ENCODE data around the gene ARHGAP44. TPM values are rescaled to one million over a fixed set of nuclear protein-coding genes. Genes with fewer than 3 reads are reported as not detected.
"Not testable (repeated sequence)": the region's sequence is repeated elsewhere in the genome, so short reads cannot be mapped to it uniquely, and the experiment has no call there.

ARHGAP44 gene
- total and polyA plus RNA-seq, 2 experiments from 2014 or later = 5.8 to 16.4 TPM

GRCh38 chr17:12867726-12868125 is 78.4 kb downstream of the ARHGAP44 start:
- Mint-ChIP-seq H3K36me3 (ENCODE audit: low read depth) (peaks cover 4% of the 10 kb centered on the region; the same call in 1 of the 3 replicates), H3K27me3 (ENCODE audit: insufficient read depth, low read depth, poor library complexity) (no peaks in the 10 kb centered on the region), H3K4me3 (no peak overlapping the region), H3K27ac (no peak overlapping the region), H3K4me1 (peaks cover 4% of the 10 kb centered on the region; the same call in 2 of the 3 replicates), H3K9me3 (peaks cover 6% of the 10 kb centered on the region; the same call in 1 of the 3 replicates)
- no peaks in the 10 kb centered on the region for H3K27me3 ChIP-seq (ENCODE audit: insufficient read depth)
- ATAC-seq (no peak), DNase-seq (ENCODE audit: low spot score) (no peak)
- no peaks in the 10 kb centered on the region for H3K36me3 ChIP-seq (ENCODE audit: insufficient read depth)
- H4K20me1 ChIP-seq (replicated peaks; ENCODE audit: insufficient read depth) = no peaks in the 10 kb centered on the region; the same call in 1 of the 2 replicates
- no peak overlapping the region for H3K4me2 ChIP-seq
- H3K9me2 ChIP-seq (ENCODE audit: insufficient read depth) = 0 out of 2 replicates have a peak, but pooled peaks cover 6% of the 10 kb centered on the region
- TF ChIP-seq, protein P1, sequence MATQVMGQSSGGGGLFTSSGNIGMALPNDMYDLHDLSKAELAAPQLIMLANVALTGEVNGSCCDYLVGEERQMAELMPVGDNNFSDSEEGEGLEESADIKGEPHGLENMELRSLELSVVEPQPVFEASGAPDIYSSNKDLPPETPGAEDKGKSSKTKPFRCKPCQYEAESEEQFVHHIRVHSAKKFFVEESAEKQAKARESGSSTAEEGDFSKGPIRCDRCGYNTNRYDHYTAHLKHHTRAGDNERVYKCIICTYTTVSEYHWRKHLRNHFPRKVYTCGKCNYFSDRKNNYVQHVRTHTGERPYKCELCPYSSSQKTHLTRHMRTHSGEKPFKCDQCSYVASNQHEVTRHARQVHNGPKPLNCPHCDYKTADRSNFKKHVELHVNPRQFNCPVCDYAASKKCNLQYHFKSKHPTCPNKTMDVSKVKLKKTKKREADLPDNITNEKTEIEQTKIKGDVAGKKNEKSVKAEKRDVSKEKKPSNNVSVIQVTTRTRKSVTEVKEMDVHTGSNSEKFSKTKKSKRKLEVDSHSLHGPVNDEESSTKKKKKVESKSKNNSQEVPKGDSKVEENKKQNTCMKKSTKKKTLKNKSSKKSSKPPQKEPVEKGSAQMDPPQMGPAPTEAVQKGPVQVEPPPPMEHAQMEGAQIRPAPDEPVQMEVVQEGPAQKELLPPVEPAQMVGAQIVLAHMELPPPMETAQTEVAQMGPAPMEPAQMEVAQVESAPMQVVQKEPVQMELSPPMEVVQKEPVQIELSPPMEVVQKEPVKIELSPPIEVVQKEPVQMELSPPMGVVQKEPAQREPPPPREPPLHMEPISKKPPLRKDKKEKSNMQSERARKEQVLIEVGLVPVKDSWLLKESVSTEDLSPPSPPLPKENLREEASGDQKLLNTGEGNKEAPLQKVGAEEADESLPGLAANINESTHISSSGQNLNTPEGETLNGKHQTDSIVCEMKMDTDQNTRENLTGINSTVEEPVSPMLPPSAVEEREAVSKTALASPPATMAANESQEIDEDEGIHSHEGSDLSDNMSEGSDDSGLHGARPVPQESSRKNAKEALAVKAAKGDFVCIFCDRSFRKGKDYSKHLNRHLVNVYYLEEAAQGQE (IDR thresholded peaks at IDR 0.05; ENCODE audit: unreplicated experiment) = no peak
- no peak for TF ChIP-seq EZH2phosphoT487 (IDR thresholded peaks at IDR 0.05; ENCODE audit: unreplicated experiment)
- H3K4me3 ChIP-seq = no peak overlapping the region
- H2AFZ ChIP-seq = no peak overlapping the region
- H3K79me2 ChIP-seq (replicated peaks; ENCODE audit: insufficient read depth) = no peaks in the 10 kb centered on the region; the same call in none of the 2 replicates
- 0 out of 2 replicates have a peak, but pooled peaks cover 4% of the 10 kb centered on the region for H3K4me1 ChIP-seq (ENCODE audit: insufficient read depth)
- H3F3A ChIP-seq (replicated peaks; ENCODE audit: low read depth) = no peaks in the 10 kb centered on the region
- no peak overlapping the region for H3K27ac ChIP-seq (ENCODE audit: low read depth)

DNA sequence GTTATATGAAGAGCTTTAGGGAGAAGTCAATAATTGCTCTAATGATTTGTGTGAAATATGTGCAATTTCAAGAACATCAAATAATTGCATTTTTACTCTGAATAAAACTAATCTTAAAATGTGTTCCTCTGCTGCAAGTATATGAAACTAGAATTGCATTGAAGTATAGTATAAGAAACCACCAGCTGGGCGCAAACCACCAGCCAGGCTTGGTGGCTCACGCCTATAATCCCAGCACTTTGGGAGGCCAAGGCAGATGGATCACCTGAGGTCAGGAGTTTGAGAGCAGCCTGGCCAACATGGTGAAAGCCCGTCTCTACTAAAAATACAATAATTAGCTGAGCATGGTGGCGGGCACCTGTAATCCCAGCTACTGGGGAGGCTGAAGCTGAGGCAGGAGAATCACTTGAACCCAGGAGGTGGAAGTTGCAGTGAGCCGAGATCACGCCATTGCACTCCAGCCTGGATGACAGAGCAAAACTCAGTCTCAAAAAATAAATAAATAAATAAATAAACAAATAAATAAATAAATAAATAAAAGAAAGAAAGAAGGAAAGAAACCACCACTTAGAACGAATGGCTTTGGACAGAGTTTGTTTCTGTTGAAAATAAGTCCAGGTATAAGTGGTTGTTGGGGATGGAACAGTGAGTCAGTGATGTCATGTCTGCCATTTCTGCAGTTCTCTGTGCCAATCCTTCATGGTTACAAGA is 84.3 kb downstream of the ARHGAP44 start:
- H3K4me2 ChIP-seq; H3K4me3 Mint-ChIP-seq; H3K27ac ChIP-seq (ENCODE audit: low read depth): not testable (repeated sequence)

GRCh38 chr17:12877953-12878669 is 88.8 kb downstream of the ARHGAP44 start:
- Histone ChIP-seq H3K27ac (ENCODE audit: low read depth) (no peak overlapping the region), H3K36me3 (ENCODE audit: insufficient read depth) (no peaks in the 10 kb centered on the region), H3K79me2 (replicated peaks; ENCODE audit: insufficient read depth) (no peaks in the 10 kb centered on the region), H3K4me3 (no peak overlapping the region), H4K20me1 (replicated peaks; ENCODE audit: insufficient read depth) (0 out of 2 replicates have a peak, but pooled peaks cover 3% of the 10 kb centered on the region), H3K4me2 (no peak overlapping the region), H3K27me3 (ENCODE audit: insufficient read depth) (no peaks in the 10 kb centered on the region), H3K4me1 (ENCODE audit: insufficient read depth) (no peaks in the 10 kb centered on the region), H3K9me2 (ENCODE audit: insufficient read depth) (no peaks in the 10 kb centered on the region), H3F3A (replicated peaks; ENCODE audit: low read depth) (no peaks in the 10 kb centered on the region), H2AFZ (no peak overlapping the region)
- no peaks in the 10 kb centered on the region for H3K27me3 Mint-ChIP-seq (ENCODE audit: insufficient read depth, low read depth, poor library complexity)
- TF ChIP-seq, protein P1 (IDR thresholded peaks at IDR 0.05; ENCODE audit: unreplicated experiment) = no peak
- TF ChIP-seq EZH2 (IDR thresholded peaks at IDR 0.05; ENCODE audit: low read depth, unreplicated experiment) = no peak
- no peaks in the 10 kb centered on the region for H3K36me3 Mint-ChIP-seq (ENCODE audit: low read depth)
- H3K4me3 Mint-ChIP-seq = no peak overlapping the region
- no peak overlapping the region for H3K27ac Mint-ChIP-seq
- DNase-seq (ENCODE audit: low spot score) (no peak), ATAC-seq (no peak)
- peaks cover 1% of the 10 kb centered on the region; the same call in 1 of the 3 replicates for H3K9me3 Mint-ChIP-seq
- peaks cover 4% of the 10 kb centered on the region; the same call in 1 of the 3 replicates for H3K4me1 Mint-ChIP-seq

More for the DNA sequence above, 84.3 kb downstream of the ARHGAP44 start:
- not testable (repeated sequence) for H2AFZ ChIP-seq; DNase-seq (ENCODE audit: low spot score); H3K36me3 ChIP-seq (ENCODE audit: insufficient read depth); H3K9me3 Mint-ChIP-seq; H3K27ac Mint-ChIP-seq; H3K27me3 Mint-ChIP-seq (ENCODE audit: insufficient read depth, low read depth, poor library complexity); H3K36me3 Mint-ChIP-seq (ENCODE audit: low read depth); H3K79me2 ChIP-seq (replicated peaks; ENCODE audit: insufficient read depth); H3K27me3 ChIP-seq (ENCODE audit: insufficient read depth); H3F3A ChIP-seq (replicated peaks; ENCODE audit: low read depth); ATAC-seq; H3K4me1 Mint-ChIP-seq; H3K4me3 ChIP-seq; H3K4me1 ChIP-seq (ENCODE audit: insufficient read depth); H4K20me1 ChIP-seq (replicated peaks; ENCODE audit: insufficient read depth); H3K9me2 ChIP-seq (ENCODE audit: insufficient read depth)

DNA sequence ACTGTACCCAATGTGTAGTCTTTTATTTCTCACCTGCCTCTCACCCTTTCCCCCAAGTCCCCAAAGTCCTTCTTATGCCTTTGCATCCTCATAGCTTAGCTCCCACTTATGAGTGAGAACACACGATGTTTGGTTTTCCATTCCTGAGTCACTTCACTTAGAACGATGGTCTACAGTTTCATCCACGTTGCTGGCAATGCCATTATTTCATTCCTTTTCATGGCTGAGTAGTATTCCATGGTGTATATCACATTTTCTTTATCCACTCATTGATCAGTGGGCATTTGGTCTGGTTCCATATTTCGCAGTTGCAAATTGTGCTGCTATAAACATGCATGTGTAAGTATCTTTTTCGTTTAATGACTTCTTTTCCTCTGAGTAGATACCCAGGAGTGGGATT is 89.8 kb downstream of the ARHGAP44 start:
- H2AFZ ChIP-seq; H3K9me2 ChIP-seq (ENCODE audit: insufficient read depth); H3K36me3 Mint-ChIP-seq (ENCODE audit: low read depth); H3K9me3 Mint-ChIP-seq; H3K4me1 ChIP-seq (ENCODE audit: insufficient read depth); DNase-seq (ENCODE audit: low spot score); H3K36me3 ChIP-seq (ENCODE audit: insufficient read depth); H4K20me1 ChIP-seq (replicated peaks; ENCODE audit: insufficient read depth); H3K4me3 ChIP-seq; H3K27me3 Mint-ChIP-seq (ENCODE audit: insufficient read depth, low read depth, poor library complexity); H3K4me1 Mint-ChIP-seq; H3K27ac Mint-ChIP-seq; H3K4me3 Mint-ChIP-seq; H3F3A ChIP-seq (replicated peaks; ENCODE audit: low read depth); H3K4me2 ChIP-seq; H3K79me2 ChIP-seq (replicated peaks; ENCODE audit: insufficient read depth); H3K27ac ChIP-seq (ENCODE audit: low read depth); H3K27me3 ChIP-seq (ENCODE audit: insufficient read depth); ATAC-seq: not testable (repeated sequence)

Data from GM23338 (cell line).